Fibroblast of peridontal ligament (primary cell): ENCODE results near the gene AKAP6.

Experiments
- DNase-seq: peaks from one replicate; pipeline ENCODE4 v3.0.0-alpha.2; 2010; ENCODE audit errors: extremely low read depth

AKAP6 gene

DNA sequence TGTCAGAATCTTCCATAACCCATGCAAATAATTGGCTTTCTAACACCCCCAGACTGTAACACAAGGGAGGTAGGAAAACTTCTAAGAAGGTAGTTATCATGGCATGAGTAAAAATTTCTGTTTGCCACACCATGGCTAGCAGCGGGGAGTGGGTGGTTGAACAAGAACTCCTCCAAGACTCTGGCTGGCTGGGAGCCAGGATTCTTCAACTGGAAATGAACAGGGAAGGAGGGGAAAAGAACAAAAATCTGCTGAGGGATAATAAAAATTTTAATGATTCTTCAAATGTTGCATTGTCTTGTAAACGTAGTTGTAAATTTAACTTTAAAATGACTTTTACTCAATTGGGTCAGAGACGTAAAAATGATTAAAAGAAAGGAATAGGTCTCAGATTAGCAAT lies 78.9 kb downstream of the AKAP6 start:
- no peak for DNase-seq

DNA sequence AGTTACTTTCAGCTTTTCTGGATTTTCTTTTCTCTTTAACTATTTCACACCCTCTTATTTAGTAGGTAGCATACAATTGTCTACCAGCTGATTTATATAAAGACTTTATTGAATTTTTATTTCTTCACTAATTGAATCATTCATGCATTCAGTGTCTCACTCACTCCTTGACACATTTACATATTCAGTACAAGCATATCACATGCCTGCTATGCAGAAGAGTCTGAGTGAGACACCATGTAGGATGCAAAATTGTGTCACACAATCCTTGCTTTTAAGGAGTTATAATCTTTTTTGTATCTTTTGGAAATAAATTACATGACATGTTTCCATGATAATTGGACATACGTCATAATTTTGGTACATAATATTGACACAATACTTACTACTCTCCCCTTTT lies 83.0 kb downstream of the AKAP6 start:
- DNase-seq, result no peak

DNA sequence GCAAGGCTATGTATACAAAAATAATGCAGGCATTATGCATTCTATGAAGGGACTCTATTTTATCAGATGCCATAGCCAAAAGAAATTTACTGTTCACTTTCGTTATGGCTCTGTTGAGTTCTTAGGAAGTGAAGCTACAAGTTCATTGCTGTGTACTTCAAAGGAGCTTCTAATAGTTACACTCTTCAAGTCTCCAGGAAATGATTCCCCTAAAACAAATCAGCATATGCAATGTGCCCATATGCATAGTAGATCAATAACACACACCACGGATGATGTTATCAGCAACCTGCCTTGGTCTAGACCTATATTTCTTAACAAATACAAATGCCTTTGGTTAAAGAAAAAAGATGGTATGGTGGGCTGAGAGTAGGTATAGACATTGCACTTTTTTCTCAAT lies 83.4 kb downstream of the AKAP6 start:
- DNase-seq, result no peak

DNA sequence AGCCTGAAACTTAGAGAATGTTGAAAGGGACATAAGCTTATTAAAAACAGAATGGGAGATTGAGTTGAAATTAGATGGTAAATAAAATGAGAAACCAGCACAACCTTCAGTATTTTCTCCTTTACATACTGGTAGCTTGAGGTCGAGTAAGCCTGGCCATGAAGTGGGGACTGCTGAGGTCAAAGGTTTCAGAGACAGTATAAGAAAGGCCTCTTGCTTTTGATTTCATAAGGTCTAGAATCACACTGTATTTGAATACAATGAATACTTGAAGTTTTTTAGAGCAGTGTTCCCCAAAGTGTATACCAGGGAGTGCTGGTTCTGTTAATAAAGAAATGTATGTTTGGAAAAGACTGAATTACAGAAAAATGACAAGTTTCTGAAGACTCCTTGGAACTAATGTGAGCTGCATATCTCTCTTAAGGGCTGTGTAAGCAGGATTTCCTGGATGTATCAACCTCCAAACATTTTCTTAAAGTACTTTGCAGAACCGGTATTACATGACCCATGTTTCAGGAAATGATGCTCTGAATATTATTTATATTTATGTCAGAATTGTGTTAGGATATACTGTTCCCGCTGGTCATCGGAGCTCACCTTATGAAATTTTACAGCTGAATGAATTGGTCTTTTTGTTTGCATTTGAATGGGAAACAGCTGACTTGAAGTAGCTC lies 85.0 kb downstream of the AKAP6 start:
- DNase-seq, result no peak

DNA sequence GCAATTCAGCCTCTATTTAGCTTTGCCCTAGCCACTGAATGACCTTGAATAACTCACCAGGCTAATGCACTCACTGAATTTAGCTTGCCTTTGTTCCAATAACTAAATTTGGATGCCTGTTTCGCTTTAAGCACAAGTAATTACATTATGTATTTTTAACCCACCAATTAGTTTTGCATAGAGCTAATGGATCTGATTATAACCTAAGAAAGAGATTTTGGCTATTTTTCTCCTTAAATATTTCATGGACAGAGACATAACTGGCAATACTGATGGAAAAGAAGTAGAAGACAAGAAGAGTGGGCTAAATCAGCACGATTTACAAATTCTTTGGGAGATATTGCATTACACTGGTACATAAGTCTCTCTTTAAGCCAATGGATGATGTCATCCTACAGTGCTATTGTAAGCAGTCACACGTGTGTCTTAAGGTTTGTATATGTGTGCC lies 85.7 kb downstream of the AKAP6 start:
- DNase-seq, result peak; percentile 43

DNA sequence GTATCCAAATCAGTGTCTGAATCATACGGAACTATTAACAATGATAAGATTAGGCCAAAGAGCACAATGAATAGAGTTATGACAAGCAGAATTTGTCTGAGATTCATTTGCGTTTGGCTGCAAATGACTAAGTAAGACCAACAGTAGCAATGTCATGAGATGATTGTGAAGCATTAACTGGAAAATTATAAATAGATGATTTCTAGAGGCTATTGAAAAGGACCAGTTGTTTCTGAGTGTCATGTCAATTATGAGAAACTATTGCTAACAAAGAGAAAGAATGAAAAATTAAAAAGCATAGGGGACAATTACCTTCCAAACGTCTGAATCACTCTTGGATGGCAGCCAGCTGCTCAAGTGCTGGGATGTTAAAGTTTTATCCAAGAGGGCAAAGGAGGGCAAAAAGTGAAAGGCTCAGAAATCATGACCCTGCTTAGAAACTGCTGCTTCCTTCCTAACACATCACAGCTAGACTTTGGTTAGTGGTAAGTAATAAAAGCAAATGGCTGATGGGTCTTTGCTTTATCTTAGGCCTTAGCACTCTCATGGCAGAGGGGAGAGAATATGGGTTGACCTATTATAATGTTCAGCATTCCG lies 89.0 kb downstream of the AKAP6 start:
- DNase-seq, result peak; percentile 49

DNA sequence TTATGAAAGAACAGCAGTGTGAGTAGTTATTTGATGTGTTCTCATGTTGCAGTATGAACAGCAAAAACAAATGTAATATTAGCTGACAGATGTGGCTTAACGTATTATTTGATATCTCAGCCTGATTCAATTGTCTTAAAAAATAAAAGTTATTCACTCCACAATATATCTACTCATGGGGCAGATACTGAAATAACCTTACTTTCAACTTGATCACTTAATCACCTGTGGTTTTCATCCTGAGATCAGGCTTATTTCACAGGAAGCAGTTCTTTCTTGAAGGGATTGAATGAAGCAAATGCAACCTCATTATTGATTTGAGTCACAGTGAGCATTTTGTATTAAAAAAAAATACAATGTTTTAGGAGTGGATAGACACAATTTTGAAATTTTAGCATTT lies 90.3 kb downstream of the AKAP6 start:
- DNase-seq, result no peak

DNA sequence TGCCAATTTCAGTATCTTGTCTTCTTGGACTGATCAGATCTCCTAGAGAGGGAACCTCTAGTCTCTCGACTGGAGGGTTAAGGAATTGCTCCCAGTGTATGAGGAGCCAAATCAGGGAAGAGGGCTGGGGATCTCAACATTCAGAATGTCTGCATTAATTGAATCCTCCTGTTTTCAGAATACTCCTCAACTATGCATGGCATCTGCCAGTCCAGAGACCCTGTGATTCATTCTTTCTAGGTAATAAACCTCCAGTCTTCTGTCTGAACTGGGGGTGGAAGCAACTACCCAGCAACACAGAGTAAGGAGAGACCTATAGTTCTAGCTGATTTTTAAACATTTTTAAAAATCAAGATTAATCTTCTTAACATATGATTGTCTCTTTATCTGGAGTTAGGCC lies 92.7 kb downstream of the AKAP6 start:
- no peak for DNase-seq

DNA sequence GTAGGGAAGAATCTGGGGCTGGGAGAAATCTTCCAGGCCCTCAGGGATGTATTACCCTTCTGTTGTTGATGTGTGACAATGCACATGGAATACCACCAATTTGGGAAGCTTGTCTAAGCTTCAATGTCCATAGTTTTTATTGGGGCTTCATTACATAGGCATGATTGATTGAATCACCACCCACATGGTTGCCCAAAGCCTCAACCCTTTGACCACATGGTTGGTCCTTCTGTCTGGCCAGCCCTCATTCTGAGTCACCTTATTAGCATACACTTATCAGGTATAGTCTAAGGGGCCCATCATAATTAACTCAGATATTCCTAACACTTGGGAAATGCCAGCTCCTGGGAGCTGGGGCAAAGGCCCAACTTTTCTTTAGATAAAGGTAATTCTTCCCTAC lies 93.3 kb downstream of the AKAP6 start:
- no peak for DNase-seq

DNA sequence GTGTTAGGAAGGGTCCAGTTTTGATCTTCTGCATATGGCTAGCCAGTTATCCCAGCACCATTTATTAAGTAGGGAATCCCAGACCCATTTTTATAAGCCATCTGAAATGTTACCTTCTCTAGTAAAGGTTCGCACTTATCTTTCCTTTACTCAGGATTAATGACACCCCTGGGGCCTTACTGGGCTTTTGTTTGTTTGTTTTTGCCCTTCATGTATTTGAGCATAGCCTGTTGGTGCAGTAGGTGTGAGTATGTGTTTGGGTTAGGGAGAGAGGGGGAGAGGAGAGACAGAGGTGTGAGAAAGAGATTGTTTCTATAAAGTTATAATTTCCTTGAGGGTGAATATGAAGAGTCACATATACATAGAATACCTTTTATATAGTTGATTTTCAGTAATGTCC lies 96.9 kb downstream of the AKAP6 start:
- no peak for DNase-seq

DNA sequence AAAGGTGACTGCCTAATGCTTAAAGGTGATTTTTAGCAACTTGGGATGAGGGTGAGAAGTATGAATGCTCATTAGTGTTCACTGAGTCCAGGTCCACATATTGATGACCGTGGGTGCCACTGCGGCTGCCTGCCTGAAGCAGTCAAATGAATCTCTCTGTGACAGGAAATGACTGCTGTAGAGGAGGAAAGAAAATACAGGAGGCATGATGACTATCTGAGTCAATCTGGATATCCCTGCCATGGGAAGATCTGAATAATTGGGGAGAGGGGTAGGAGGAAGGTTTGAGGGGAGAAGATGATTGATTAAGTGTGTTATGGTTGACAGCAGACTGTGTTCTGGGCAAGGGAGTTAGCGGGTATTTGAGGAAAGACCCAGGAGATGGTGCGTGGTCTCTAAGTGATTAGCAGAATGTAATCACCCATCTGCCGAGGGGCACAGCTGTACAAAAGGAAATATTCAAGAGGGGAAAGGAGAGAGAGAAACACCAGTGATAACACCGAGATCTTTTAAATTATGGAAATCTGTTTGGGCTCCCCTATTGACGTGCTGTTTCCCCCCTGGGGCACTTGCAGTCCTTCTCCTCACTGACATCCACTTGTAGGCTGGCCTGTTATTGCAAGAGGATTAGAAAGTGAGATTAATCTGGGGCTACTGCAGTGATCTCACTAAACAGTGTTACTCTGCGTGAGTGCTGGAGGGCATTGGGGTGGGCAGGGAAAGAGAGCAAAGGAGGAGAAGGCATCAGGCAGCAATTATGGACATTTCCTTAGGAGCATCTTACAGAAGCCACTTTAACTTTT lies 97.7 kb downstream of the AKAP6 start:
- DNase-seq, result no peak

DNA sequence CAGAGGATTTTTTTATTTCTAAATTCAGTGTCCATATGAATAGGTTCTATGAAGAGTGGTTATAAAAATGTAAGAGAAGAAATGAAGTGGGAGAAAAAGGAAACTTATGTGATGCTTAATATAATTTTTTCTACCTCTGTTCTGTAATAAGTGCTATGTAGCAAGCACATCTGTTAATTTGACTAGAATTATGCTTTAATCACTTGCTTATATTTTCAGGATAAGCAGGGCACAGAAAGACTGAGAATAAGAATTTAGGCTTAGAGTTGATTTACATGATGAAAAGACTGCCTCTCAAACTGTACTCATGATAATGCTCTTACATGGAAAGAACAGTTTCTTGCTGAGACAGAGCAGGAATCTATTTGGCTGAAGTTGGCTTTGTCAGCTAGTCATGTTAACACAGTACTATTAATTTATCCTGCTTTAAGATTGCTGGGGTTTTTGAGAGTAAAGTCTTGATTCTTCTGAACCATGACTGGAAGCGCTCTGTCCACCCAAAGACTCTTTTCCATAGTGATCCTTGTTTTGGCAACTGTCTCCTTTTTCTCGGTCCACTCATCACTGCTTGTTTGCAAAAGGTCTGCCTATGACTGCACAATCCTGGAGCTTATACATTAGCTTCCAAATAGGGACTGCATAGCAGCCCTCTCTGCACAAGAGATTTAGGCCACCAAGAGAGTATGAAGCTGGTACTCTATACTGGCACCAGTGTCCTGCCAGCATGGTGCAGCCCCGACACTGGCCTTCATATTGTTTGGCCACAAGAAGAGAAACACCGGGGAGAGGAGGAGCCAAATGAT lies 98.8 kb downstream of the AKAP6 start:
- no peak for DNase-seq

DNA sequence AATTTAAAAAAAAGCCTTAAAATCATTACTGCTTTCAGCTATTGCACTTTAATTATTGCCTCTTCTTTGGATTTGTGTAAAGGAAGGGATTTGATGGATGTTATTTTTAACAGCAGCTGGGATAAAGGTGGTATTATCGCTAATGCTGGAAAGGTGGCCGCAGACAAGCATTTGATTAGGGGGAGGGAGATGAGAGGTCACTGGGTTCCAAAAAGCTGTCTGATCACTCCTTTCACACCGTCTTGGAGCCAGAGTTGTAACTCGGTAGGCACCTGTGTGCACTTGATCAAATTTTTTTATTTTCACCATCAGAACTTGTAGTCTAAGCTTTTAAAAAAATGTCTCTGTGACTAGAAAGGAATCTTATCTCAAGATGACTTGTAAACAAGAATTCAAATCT lies 99.8 kb downstream of the AKAP6 start:
- DNase-seq, result no peak

DNA sequence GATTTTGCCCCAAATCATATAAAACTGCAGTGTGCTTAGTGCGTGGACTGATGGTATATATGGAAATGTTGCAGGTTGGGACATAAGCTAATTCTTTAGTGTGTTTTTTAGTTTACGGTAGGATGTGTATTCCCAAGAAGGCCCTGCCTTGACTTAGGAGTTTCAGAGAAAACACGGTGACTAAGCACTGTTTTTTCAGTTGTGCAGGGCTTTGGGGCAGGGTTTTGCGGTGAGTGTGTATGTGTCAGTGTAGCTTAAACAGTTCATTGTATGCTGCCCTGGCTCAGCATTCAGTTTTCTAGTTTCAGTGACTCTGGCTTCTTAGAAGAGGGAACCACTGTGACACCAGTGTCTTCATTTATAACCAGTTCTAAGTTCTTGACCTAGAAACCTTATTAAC lies 101.2 kb downstream of the AKAP6 start:
- peak; percentile 13 for DNase-seq

DNA sequence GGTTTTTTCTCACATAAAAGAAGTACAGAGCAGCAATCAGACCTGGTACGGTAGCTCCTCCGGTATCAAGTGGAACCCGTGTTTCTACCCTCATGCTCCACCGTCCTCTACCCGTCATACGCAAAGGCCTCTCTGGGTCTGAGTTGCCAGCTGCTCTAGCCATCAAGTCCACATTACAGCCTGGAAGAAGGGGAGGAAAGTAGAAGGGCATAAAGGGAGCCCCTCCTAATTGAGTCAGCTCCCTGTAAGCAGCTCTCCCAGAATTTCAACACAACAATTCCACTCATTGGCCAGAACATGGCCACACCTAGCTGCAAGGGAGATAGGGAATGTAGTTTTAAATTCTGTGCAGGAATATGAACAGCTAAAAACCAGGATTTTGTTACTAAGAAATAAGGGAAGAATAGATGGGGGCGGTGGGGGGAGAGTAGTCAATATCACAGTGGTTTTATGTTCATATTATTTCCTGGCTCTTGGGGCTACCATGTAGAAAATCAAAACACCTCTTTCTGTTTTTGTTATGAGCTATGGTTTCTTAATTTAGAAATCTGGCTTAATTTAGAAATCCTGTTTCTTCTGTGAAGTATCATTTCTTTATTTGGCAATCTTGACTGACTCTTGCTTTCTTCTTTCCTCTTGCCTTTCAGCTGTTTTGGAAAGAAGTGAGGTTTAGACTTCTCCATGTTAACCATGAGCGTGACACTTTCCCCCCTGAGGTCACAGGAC lies 103.9 kb downstream of the AKAP6 start:
- DNase-seq, result no peak

DNA sequence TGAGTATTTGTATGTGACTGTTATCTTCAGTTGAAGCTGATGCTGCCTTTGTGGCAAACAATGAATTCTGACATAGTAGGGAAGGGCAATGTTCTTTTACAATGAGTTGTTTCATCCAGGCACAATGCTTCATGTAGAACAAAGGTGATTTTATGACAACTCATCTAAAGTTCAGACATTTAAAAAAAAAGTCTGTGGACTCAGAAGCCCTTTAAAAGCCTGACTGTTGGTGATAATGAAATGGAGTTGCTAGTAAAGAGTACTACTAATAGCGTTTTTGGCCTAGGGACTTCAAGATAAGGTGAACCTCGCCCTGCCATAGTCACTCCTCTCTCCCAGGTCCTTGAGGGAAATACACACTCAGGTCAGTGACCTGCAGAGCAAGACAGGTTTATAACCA lies 105.1 kb downstream of the AKAP6 start:
- DNase-seq, result no peak

DNA sequence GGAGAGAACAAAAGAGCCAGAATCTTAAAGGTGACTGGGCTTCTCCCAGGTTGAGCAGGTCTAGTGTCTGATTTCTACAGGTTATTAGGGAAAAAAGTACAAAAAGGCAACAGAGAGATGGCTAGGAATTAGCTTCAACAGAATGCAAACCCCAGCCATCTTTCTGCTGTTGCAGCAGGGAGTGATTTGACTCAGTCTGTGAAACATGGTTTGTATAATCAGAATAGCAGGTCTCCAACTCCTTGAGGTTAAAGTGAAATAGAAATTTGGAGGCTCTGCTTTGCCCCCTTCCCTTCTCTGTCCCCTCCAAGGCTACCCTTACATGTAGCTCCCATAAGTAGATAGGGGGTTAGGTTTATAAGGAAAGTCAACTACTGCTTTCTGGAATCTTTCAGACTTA lies 105.8 kb downstream of the AKAP6 start:
- no peak for DNase-seq

DNA sequence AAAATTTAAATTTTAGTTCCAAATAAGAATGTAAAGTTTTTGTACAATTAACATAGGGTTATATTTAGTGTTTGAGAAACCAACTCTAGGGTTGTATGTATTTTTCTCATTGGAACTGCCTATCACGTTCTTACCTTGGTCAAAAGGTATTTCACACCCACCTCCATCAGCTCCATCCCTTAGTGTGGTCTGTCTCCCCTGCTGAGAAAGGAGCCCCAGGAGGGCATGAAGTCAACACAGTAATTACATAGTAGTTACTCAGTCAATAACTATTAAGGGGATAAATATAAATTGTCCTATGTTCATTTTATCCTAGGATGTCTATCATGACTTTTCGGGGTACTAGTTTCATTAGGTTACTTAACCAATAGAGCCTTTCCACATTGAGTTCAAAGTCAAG lies 106.3 kb downstream of the AKAP6 start:
- DNase-seq, result no peak

DNA sequence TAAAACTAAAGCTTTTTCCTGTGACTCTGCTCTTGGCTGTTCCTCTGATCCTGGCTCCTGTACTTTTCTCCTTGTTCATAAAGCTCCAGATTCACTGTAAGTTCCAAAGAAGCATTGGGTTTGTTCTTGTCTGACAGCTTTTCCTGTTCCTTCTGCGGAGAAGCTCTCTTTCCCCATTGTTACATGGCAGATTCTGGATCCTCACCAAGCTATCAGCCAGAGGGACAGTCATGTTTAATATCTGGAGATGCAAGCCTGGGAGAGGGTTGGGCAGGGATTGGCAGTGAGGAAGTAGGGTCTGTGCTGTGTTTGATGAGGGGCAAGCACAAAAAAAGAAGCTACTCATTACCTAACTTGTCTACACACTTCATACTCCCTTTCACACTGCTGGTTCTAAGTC lies 107.9 kb downstream of the AKAP6 start:
- no peak for DNase-seq

DNA sequence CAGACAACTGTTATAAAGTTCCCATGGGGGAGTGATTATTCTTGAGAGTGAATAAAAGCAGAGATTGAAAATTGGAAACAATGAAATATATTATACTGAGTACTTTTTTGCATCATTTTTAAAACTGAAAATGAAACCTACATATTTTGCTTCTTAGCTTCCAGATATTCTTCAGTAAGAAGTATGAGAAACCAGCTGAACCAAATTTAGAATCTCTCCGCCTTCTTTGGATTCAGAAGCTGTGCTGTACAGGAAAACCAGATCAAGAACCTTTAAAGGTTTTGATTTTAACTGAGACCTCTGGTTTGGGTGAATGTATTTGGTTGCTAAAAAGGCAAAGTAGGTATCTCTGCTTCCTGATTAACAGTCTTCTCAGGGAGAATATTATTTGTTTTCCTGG lies 109.4 kb downstream of the AKAP6 start:
- peak; percentile 37 for DNase-seq

DNA sequence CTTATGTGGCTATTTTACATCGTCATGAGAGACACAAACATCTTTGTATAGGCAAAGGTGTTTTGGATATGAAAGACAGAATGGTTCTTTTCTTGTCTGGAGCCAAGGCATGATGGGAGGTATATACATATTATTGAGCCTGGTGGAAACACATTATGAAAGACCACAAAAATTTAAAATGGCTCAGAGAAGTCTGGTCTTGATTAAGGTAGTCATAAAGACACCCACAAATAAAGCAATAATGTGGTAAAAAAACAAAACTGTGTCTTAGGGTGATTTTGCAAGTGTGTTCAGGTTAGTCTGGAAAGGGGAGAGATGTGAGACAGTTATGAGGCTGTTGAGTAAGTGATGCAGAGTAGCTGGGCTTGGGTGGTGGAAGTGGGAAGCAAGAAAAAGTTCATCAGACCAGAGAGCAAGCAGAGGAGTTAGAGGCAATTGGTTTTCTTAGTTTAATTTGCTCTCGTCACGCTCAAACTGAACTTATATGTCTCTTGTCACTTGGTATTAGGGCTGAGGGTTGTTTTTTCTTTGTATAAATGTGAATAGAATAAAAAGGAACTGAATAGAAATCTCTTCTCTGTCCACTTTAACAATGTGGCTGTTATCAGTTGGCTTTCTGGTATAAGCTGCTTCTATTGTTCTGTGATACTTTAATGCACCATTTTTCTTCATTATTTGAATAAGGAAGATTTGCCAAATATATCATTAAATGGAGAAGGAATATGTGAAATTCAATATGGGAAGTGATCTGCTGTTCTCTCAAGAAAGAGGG lies 115.0 kb downstream of the AKAP6 start:
- DNase-seq, result no peak
